HCT116 (cell line): ENCODE data around the gene NHLRC4. TPM values are rescaled to one million over a fixed set of nuclear protein-coding genes. Genes with fewer than 3 reads are reported as not detected.

Experiments
- ATAC-seq: fragments of 200-7000 bp; cut with Tn5 transposase; 2 replicates; pipeline ENCODE4 v1.9.1; 2020; ENCODE audit warnings: mild to moderate bottlenecking, moderate library complexity
- BruUV-seq: library from RNA; stranded (reverse); fragments of 400-500 nt; replicated peaks from 2 replicates; lab custom pipeline; 2021; lab: Mats Ljungman, UMichigan
- CTCF ChIA-PET: fragments of 300-600 bp; sonication (Branson Sonifier 250); formaldehyde crosslinking; loops from one replicate; lab custom pipeline; 2021; ENCODE audit warnings: antibody characterized with exemption; lab: Charles Lee
- POLR2A ChIA-PET: fragments of 300-600, 350-600 bp; sonication (Branson Sonifier 250); formaldehyde crosslinking; loops from one replicate; lab custom pipeline; 2021; ENCODE audit warnings: antibody characterized with exemption; lab: Charles Lee
- RAD21 ChIA-PET, 2 experiments: fragments of 300-600 bp; sonication (Branson Sonifier 250); formaldehyde crosslinking; loops; one replicate each; lab custom pipeline; 2023; ENCODE audit warnings: low total read pairs in 2 of 2; ENCODE audit not compliant: uncharacterized antibody in 2 of 2, unreplicated experiment in 2 of 2, low non-redundant PET in 1 of 2; lab: Charles Lee
- DNase-seq: peaks from one replicate; pipeline ENCODE4 v3.0.0-alpha.2; 2010; ENCODE audit warnings: low read depth, low spot score
- H2AFZ ChIP-seq: fragments of 200-600 bp; shearing (Covaris generic), sonication (generic); 2 replicates; pipeline ENCODE4 v1.6.1; 2017; ENCODE audit warnings: low read depth, mixed run types, mixed read lengths, antibody characterized with exemption, low read length; ENCODE audit not compliant: poor library complexity, severe bottlenecking
- H3K27ac ChIP-seq: 2 replicates; pipeline ENCODE4 v1.5.1; 2012; ENCODE audit warnings: low read depth, low read length
- H3K27me3 ChIP-seq: fragments of 200-600 bp; sonication (generic); 2 replicates; pipeline ENCODE4 v1.6.1; 2016; ENCODE audit warnings: mixed run types, low read length, mixed read lengths; ENCODE audit not compliant: insufficient read depth
- H3K36me3 ChIP-seq, 2 experiments: fragments of 200-500 bp in 1 of 2; fragments of 200-600 bp in 1 of 2; sonication (Bioruptor generic) in 1 of 2; sonication (generic) in 1 of 2; 2 replicates each; pipeline versions ENCODE4 v1.5.1 to v1.6.1; 2014 to 2016; ENCODE audit warnings: low read length in 2 of 2, inconsistent platforms in 1 of 2, mixed read lengths in 1 of 2, mixed run types in 1 of 2; ENCODE audit not compliant: insufficient read depth in 2 of 2, control insufficient read depth in 1 of 2
- H3K4me1 ChIP-seq, 2 experiments: fragments of 200-600 bp in 1 of 2; sonication (generic) in 1 of 2; 2 replicates each; pipeline versions ENCODE4 v1.5.1 to v1.6.1; 2012 to 2017; ENCODE audit warnings: low read length in 2 of 2, inconsistent platforms in 1 of 2, mild to moderate bottlenecking in 1 of 2, mixed read lengths in 1 of 2, mixed run types in 1 of 2, moderate library complexity in 1 of 2; ENCODE audit not compliant: insufficient read depth in 2 of 2, control insufficient read depth in 1 of 2
- H3K4me2 ChIP-seq: fragments of 200-600 bp; sonication (generic); 2 replicates; pipeline ENCODE4 v1.6.1; 2017; ENCODE audit warnings: mixed run types, low read length, mixed read lengths
- H3K4me3 ChIP-seq, 2 experiments: fragments of 200-600 bp in 1 of 2; sonication (generic) in 1 of 2; replicated peaks in 1 of 2; 2 replicates each; pipeline ENCODE4 v1.5.1; 2011 to 2016; ENCODE audit warnings: low read length in 2 of 2, control low read depth in 1 of 2, low read depth in 1 of 2, mild to moderate bottlenecking in 1 of 2, mixed read lengths in 1 of 2, mixed run types in 1 of 2
- H3K79me2 ChIP-seq: fragments of 200-600 bp; sonication (generic); 2 replicates; pipeline ENCODE4 v1.6.1; 2017; ENCODE audit warnings: mild to moderate bottlenecking, mixed run types, low read length, moderate library complexity, mixed read lengths; ENCODE audit not compliant: insufficient read depth
- H3K9ac ChIP-seq: fragments of 200-600 bp; sonication (generic); 2 replicates; pipeline ENCODE4 v1.6.1; 2016; ENCODE audit warnings: low read length, mixed read lengths
- H3K9me2 ChIP-seq: fragments of 200-600 bp; sonication (generic), shearing (Covaris generic); 2 replicates; pipeline ENCODE4 v1.6.1; 2017; ENCODE audit warnings: mixed run types, mild to moderate bottlenecking, moderate library complexity; ENCODE audit not compliant: insufficient read depth
- H3K9me3 ChIP-seq, 2 experiments: fragments of 200-500 bp in 1 of 2; fragments of 200-600 bp in 1 of 2; sonication (Bioruptor generic) in 1 of 2; sonication (generic) in 1 of 2; 2 replicates each; pipeline ENCODE4 v1.6.1; 2014 to 2017; ENCODE audit warnings: low read length in 2 of 2, mixed read lengths in 2 of 2, inconsistent platforms in 1 of 2, low read depth in 1 of 2, mild to moderate bottlenecking in 1 of 2, mixed run types in 1 of 2, moderate library complexity in 1 of 2; ENCODE audit not compliant: control insufficient read depth in 1 of 2, insufficient read depth in 1 of 2
- H4K20me1 ChIP-seq: fragments of 200-600 bp; sonication (generic), shearing (Covaris generic); 2 replicates; pipeline ENCODE4 v1.6.1; 2017; ENCODE audit warnings: mixed run types, mild to moderate bottlenecking, moderate library complexity; ENCODE audit not compliant: insufficient read depth
- CEBPB ChIP-seq: IDR thresholded peaks from 2 replicates; pipeline ENCODE4 v1.6.1; 2012; ENCODE audit warnings: low read depth
- EZH2 ChIP-seq: fragments of 200-600 bp; sonication (generic); IDR thresholded peaks from 2 replicates; pipeline ENCODE4 v1.6.1; 2017; ENCODE audit warnings: antibody characterized with exemption, mixed run types
- FOSL1 ChIP-seq: IDR thresholded peaks from 2 replicates; pipeline ENCODE4 v1.6.1; 2012; ENCODE audit warnings: low read depth
- JUND ChIP-seq: IDR thresholded peaks from 2 replicates; pipeline ENCODE4 v1.6.1; 2012
- RAD21 ChIP-seq: IDR thresholded peaks from 2 replicates; pipeline ENCODE4 v1.6.1; 2012; ENCODE audit warnings: low read depth, mild to moderate bottlenecking
- REST ChIP-seq: IDR thresholded peaks from 2 replicates; pipeline ENCODE4 v1.6.1; 2012; ENCODE audit warnings: low read depth
- SIN3A ChIP-seq: IDR thresholded peaks from 2 replicates; pipeline ENCODE4 v1.6.1; 2012; ENCODE audit warnings: low read depth
- SRF ChIP-seq: IDR thresholded peaks from 2 replicates; pipeline ENCODE4 v1.6.1; 2012; ENCODE audit warnings: low read depth
- TCF7L2 ChIP-seq: IDR thresholded peaks from 2 replicates; pipeline ENCODE4 v1.7.0; 2011; ENCODE audit warnings: borderline replicate concordance, inconsistent platforms; ENCODE audit not compliant: insufficient read depth, insufficient read length; ENCODE audit errors: extremely low read depth
- ZBTB33 ChIP-seq: IDR thresholded peaks from 2 replicates; pipeline ENCODE4 v1.6.1; 2011; ENCODE audit warnings: mild to moderate bottlenecking, low read length, moderate library complexity; ENCODE audit not compliant: insufficient replicate concordance; ENCODE audit errors: extremely low read depth
- ZFX ChIP-seq: fragments of 450-650 bp; IDR thresholded peaks from 2 replicates; pipeline ENCODE4 v1.6.1; 2017
- ZNF274 ChIP-seq: fragments of 200-500 bp; sonication (Bioruptor generic); IDR thresholded peaks from 2 replicates; pipeline ENCODE4 v1.6.1; 2014; ENCODE audit warnings: mild to moderate bottlenecking, low read depth, low read length, inconsistent platforms
- intact Hi-C: fragments of 100-400 bp; cut with micrococcal nuclease; formaldehyde crosslinking; loops from 2 replicates; pipeline ENCODE4 v1.10.0; 2022
- total RNA-seq: library from RNA; stranded (reverse); gene quantifications from one replicate; pipeline ENCODE4 v1.2.1, GENCODE V29; 2021; ENCODE audit not compliant: unreplicated experiment

NHLRC4 gene
- total RNA-seq, 1 experiment from 2014 or later: 0.22 TPM

GRCh38 chr16:554297-554621 lies 12.5 kb upstream of the NHLRC4 start (continued):
- TF ChIP-seq FOSL1: no peak

- Histone ChIP-seq H3K27ac (no peak overlapping the region), H3K9ac (no peak overlapping the region), H3K79me2 (no peaks in the 10 kb centered on the region), H2AFZ (no peak overlapping the region), H3K4me3 (no peak overlapping the region), H3K9me3 (no peaks in the 10 kb centered on the region), H3K9me2 (no peaks in the 10 kb centered on the region), H3K27me3 (no peaks in the 10 kb centered on the region), H4K20me1 (no peaks in the 10 kb centered on the region), H3K4me1 (no peaks in the 10 kb centered on the region), H3K36me3 (no peaks in the 10 kb centered on the region), H3K4me2 (no peak overlapping the region)
- no peak for TF ChIP-seq EZH2
- no peak for TF ChIP-seq SRF
- no peak for TF ChIP-seq ZFX
- no peak for TF ChIP-seq TCF7L2
- no peak for TF ChIP-seq REST
- no peak for TF ChIP-seq ZBTB33
- no peak for TF ChIP-seq RAD21
- TF ChIP-seq SIN3A: no peak
- TF ChIP-seq CEBPB: no peak
- TF ChIP-seq JUND: no peak
- no peak for TF ChIP-seq ZNF274
- RAD21 ChIA-PET: no interaction called here
- intact Hi-C loops: no loop called here
- BruUV-seq: no TSS peak
- CTCF ChIA-PET: no interaction called here
- POLR2A ChIA-PET: no interaction called here
- DNase-seq (no peak), ATAC-seq (no peak; the same call in 1 of the 2 replicates)
These were observed 12.0 kb upstream of the NHLRC4 start for GRCh38 chr16:554640-555365.
